K562 (cell line): Measurements from ENCODE around the gene MGAT1. TPM values are rescaled to one million over a fixed set of nuclear protein-coding genes. Genes with fewer than 3 reads are reported as not detected.

Source experiments
- BRD4 ChIP-seq: fragments of 200-600 bp; sonication (generic); IDR thresholded peaks from 2 replicates; pipeline ENCODE4 v1.6.1; 2017; ENCODE audit warnings: inconsistent platforms
- CHD4 ChIP-seq: fragments of 200-600 bp; sonication (generic); IDR thresholded peaks from 3 replicates; pipeline ENCODE4 v1.6.1; 2012; ENCODE audit warnings: low read depth, mild to moderate bottlenecking, mixed read lengths, low read length, inconsistent platforms; ENCODE audit not compliant: insufficient read depth, insufficient replicate concordance, poor library complexity, severe bottlenecking
- GTF3C2 ChIP-seq: IDR thresholded peaks from 3 replicates; pipeline ENCODE4 v1.6.1; 2011; ENCODE audit warnings: borderline replicate concordance, mild to moderate bottlenecking, moderate library complexity; ENCODE audit not compliant: insufficient read length; ENCODE audit errors: extremely low read depth
- HDAC3 ChIP-seq: fragments of 450-650 bp; IDR thresholded peaks from 2 replicates; pipeline ENCODE4 v1.6.1; 2018; ENCODE audit warnings: borderline replicate concordance, mild to moderate bottlenecking, moderate library complexity; ENCODE audit not compliant: partially characterized antibody
- HEY1 ChIP-seq: fragments of 250-450 bp; sonication (Bioruptor Pico); IDR thresholded peaks from 2 replicates; pipeline ENCODE4 v1.5.0; 2020; ENCODE audit warnings: mild to moderate bottlenecking, moderate library complexity, borderline replicate concordance
- JUND ChIP-seq, 2 experiments: IDR thresholded peaks; 2 replicates in 1 of 2; 3 replicates in 1 of 2; pipeline ENCODE4 v1.6.1; 2011; ENCODE audit warnings: borderline replicate concordance in 2 of 2, low read depth in 2 of 2, low read length in 2 of 2, improper control_type of control experiment in 1 of 2, missing biosample characterization in 1 of 2, missing genetic modification characterization in 1 of 2, missing genetic modification reagents in 1 of 2
- LCOR ChIP-seq: sonication (generic); formaldehyde crosslinking; IDR thresholded peaks from 2 replicates; pipeline ENCODE4 v1.8.0; 2022; ENCODE audit warnings: mild to moderate bottlenecking, missing genetic modification reagents
- MBD2 ChIP-seq: sonication (generic); IDR thresholded peaks from 2 replicates; pipeline ENCODE4 v1.6.1; 2016; ENCODE audit warnings: low read depth, borderline replicate concordance
- MITF ChIP-seq: IDR thresholded peaks from 2 replicates; pipeline ENCODE4 v1.6.1; 2014; ENCODE audit warnings: antibody characterized with exemption
- MTA2 ChIP-seq: fragments of 450-650 bp; IDR thresholded peaks from 2 replicates; pipeline ENCODE4 v1.6.1; 2016; ENCODE audit warnings: low read depth
- POLR2AphosphoS5 ChIP-seq: IDR thresholded peaks from 2 replicates; pipeline ENCODE4 v1.6.1; 2011; ENCODE audit warnings: mild to moderate bottlenecking, low read depth, low read length, moderate library complexity; ENCODE audit not compliant: control insufficient read depth, insufficient read depth
- SRSF7 ChIP-seq: fragments of 200-400 bp; formaldehyde crosslinking; optimal IDR thresholded peaks from 2 replicates; pipeline ENCODE3; 2017; ENCODE audit warnings: mild to moderate bottlenecking, low read depth, low read length
- TEAD4 ChIP-seq, 2 experiments: sonication (generic) in 1 of 2; formaldehyde crosslinking in 1 of 2; IDR thresholded peaks; 2 replicates each; pipeline versions ENCODE4 v1.6.1 to v1.8.0; 2012 to 2022; ENCODE audit warnings: borderline replicate concordance in 1 of 2, inconsistent platforms in 1 of 2, low read length in 1 of 2, mild to moderate bottlenecking in 1 of 2, missing genetic modification reagents in 1 of 2
- THRAP3 ChIP-seq: fragments of 450-650 bp; IDR thresholded peaks from 2 replicates; pipeline ENCODE4 v1.6.1; 2016; ENCODE audit warnings: mild to moderate bottlenecking, inconsistent platforms, borderline replicate concordance
- ZBTB11 ChIP-seq, 3 experiments: fragments of 200-800 bp in 1 of 3; fragments of 250-450 bp in 1 of 3; fragments of 450-650 bp in 1 of 3; sonication (Bioruptor Pico) in 1 of 3; sonication (Bioruptor generic) in 1 of 3; formaldehyde crosslinking in 1 of 3; IDR thresholded peaks; 2 replicates each; pipeline versions ENCODE4 v1.6.1 to v1.8.0; 2016 to 2022; ENCODE audit warnings: mild to moderate bottlenecking in 2 of 3, missing genetic modification characterization in 2 of 3, missing compliant biosample characterization in 1 of 3, moderate library complexity in 1 of 3
- ZNF436 ChIP-seq: fragments of 250-450, 450-650 bp; sonication (Bioruptor Pico); formaldehyde crosslinking; IDR thresholded peaks from 2 replicates; pipeline ENCODE4 v1.7.0; 2020; ENCODE audit warnings: mild to moderate bottlenecking
- ZSCAN32 ChIP-seq: fragments of 450-650 bp; formaldehyde crosslinking; IDR thresholded peaks from 2 replicates; pipeline ENCODE4 v1.4.0; 2020; ENCODE audit warnings: mild to moderate bottlenecking, moderate library complexity
- polyA plus RNA-seq, 8 experiments: library from polyadenylated mRNA; depleted of rRNA in 4 of 8; stranded (reverse) in 5 of 8; unstranded in 3 of 8; fragments of >200 nt; fragmentation: Nextera tagmentation in 2 of 8; fragmentation: Illumina TruSeq in 1 of 8; extraction: Ambion mirVana in 2 of 8; extraction: Trizol in 1 of 8; gene quantifications; 2 replicates each; pipeline versions ENCODE4 v1.2.1 to v1.2.3, GENCODE V29; 2011 to 2014; ENCODE audit warnings: inconsistent platforms in 1 of 8, missing spikeins in 1 of 8
- total RNA-seq, 7 experiments: library from RNA; depleted of rRNA in 6 of 7; stranded (reverse); fragments of >200 nt in 6 of 7; fragmentation: Illumina TruSeq in 2 of 7; extraction: Trizol in 2 of 7; gene quantifications; 2 replicates each; pipeline versions ENCODE4 v1.2.1 to v1.2.3, GENCODE V29; 2011 to 2021; ENCODE audit warnings: low replicate concordance in 1 of 7

The MGAT1 gene
- total and polyA plus RNA-seq, 9 of the 15 experiments (the other 6 are each of a cell fraction or from before 2014, with no cell fraction given) = 3.9 to 82.7 (median 44.5) TPM

GRCh38 chr5:180802325-180803180, at the start of gene MGAT1 (continued):
- no peak for TF ChIP-seq HEY1
- TF ChIP-seq TEAD4 (IDR thresholded peaks at IDR 0.05; ENCODE audit: low read length) = 0 out of 2 replicates have a peak, but pooled peaks have one; percentile 1
- TF ChIP-seq TEAD4 (CRISPR knock-in tag; IDR thresholded peaks at IDR 0.05; ENCODE audit: borderline replicate concordance) = no peak
- no peak for TF ChIP-seq THRAP3
- no peak for TF ChIP-seq BRD4
- no peak; the same call in 1 of the 2 replicates for TF ChIP-seq LCOR
- no peak for TF ChIP-seq ZSCAN32 (CRISPR knock-in tag)
- TF ChIP-seq ZBTB11 (CRISPR knock-in tag; IDR thresholded peaks at IDR 0.05) = no peak
- no peak for TF ChIP-seq MITF
- TF ChIP-seq MTA2 = no peak
- no peak for TF ChIP-seq HDAC3
- TF ChIP-seq POLR2AphosphoS5 = peak; percentile 50; the same call in 1 of the 2 replicates
- TF ChIP-seq ZNF436 (CRISPR knock-in tag) = peak; percentile 50; the same call in 1 of the 2 replicates
- no peak for TF ChIP-seq MBD2
- no peak for TF ChIP-seq CHD4
- TF ChIP-seq GTF3C2 = no peak
- TF ChIP-seq SRSF7 = no peak
- no peak for TF ChIP-seq JUND (IDR thresholded peaks at IDR 0.05; ENCODE audit: borderline replicate concordance, low read depth, low read length)
- no peak for TF ChIP-seq JUND (tag; IDR thresholded peaks at IDR 0.05; ENCODE audit: borderline replicate concordance, low read depth, low read length)
